Tibial nerve (tissue), 4 donors: ENCODE measurements around the gene STAB1. TPM values are rescaled to one million over a fixed set of nuclear protein-coding genes. Genes with fewer than 3 reads are reported as not detected.
A peak's percentile ranks its signal among the peaks of the same experiment; 100 is the strongest.

Experiments
- DNase-seq, 2 donors: peaks; one replicate each; pipeline ENCODE4 v3.0.0-alpha.2; 2019; ENCODE audit warnings: low spot score in 2 of 2
- H3K27ac ChIP-seq, 4 donors: fragments of 200-600 bp; sonication (generic) in 3 of 4; one replicate each; pipeline ENCODE4 v1.5.1; 2017 to 2019; ENCODE audit warnings: mild to moderate bottlenecking in 1 of 4
- H3K27me3 ChIP-seq, 2 donors: fragments of 200-600 bp; sonication (generic) in 1 of 2; one replicate each; pipeline versions ENCODE4 v1.5.1 to v1.6.0; 2017 to 2019
- H3K36me3 ChIP-seq, 3 donors: fragments of 200-600 bp; sonication (generic); one replicate each; pipeline ENCODE4 v1.5.1; 2018 to 2019
- H3K4me1 ChIP-seq, 4 donors: fragments of 200-600 bp; sonication (generic) in 3 of 4; one replicate each; pipeline ENCODE4 v1.5.1; 2017 to 2019
- H3K4me3 ChIP-seq, 4 donors: fragments of 200-600 bp; sonication (generic) in 3 of 4; one replicate each; pipeline ENCODE4 v1.5.1; 2017 to 2019; ENCODE audit warnings: mild to moderate bottlenecking in 1 of 4, moderate library complexity in 1 of 4
- H3K9me3 ChIP-seq, 4 donors: fragments of 200-600 bp; sonication (generic) in 3 of 4; one replicate each; pipeline ENCODE4 v1.5.1; 2017 to 2019
- CTCF ChIP-seq, 5 experiments: fragments of 200-600 bp in 3 of 5; fragments of 450-650 bp in 2 of 5; sonication (generic) in 3 of 5; IDR thresholded peaks; one replicate each; pipeline ENCODE4 v1.5.1; 2016 to 2019; ENCODE audit warnings: antibody characterized with exemption in 5 of 5, mild to moderate bottlenecking in 3 of 5, moderate library complexity in 2 of 5
- EP300 ChIP-seq, 2 donors: sonication (generic); formaldehyde crosslinking; IDR thresholded peaks; one replicate each; pipeline ENCODE4 v1.6.1; 2017; ENCODE audit warnings: antibody characterized with exemption in 2 of 2, mild to moderate bottlenecking in 1 of 2
- POLR2A ChIP-seq, 2 donors: fragments of 450-650 bp; IDR thresholded peaks; one replicate each; pipeline ENCODE4 v1.6.1; 2017; ENCODE audit warnings: antibody characterized with exemption in 2 of 2, mild to moderate bottlenecking in 2 of 2, moderate library complexity in 2 of 2
- WGBS, 2 donors: methylation state at CpG; one replicate each; pipeline ENCODE4 v1.1.5; 2018; 5-methylcytosine and 5-hydroxymethylcytosine counted together
- total RNA-seq, 4 donors: library from RNA; depleted of rRNA; stranded (reverse); fragments of >200 nt; gene quantifications; one replicate each; pipeline ENCODE4 v1.1.0, GENCODE V29; 2016

STAB1 gene
- total RNA-seq, 4 donors from 2014 or later, result 167 to 527 (median 264) TPM

DNA sequence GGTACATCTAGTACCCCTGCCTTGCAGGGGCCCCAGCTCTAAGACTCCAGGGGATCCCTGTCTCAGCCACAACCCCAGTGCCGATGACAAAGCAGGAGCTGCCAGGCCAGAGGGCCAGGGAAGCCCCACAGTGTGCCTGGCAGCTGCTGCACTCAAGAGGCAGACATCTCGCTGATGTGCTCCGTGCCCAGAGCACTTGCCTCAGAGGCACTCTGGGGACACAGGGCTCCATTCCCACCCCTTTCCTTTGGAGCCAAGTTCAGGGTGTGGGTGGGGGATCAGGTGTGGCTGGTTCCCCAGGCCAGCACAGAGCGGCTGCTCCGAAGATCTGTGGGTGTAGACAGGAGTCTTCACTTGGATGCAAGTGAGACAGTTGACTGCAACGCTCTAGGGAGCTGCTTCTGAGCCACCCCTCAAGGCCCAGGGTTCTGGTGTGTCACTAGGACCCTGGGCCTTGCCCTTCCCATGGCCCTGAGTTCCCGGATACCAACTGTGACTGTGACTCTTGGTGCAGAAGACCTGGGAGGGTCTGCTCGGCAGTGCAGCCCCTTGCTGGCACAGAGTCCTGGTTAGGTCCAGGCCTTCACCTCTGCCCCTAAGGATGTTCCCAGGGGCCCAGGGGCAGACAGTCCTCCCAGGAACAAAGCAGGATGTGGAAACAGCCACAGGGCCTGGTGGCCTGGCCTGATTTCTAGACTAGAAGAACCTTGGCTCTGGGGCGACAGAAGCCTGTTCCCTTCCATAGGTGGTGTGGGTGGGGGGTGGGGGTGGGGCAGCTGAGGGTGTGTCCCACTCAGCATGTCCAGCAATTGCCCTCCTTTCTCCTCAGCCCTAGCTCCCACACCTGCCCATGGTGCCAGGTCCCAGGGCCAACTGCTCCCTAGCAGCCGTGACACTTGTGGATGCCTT lies 36.0 kb downstream of the STAB1 start:
- Histone ChIP-seq H3K9me3 (no peaks in the 10 kb centered on the region), H3K4me3 (peak overlapping the region in 1 of 4 donors; percentile 89), H3K27ac (peak overlapping the region in 2 of 4 donors; percentile 79 to 89), H3K27me3 (no peaks in the 10 kb centered on the region), H3K36me3 (peaks cover 0 to 32% (median 0%) of the 10 kb centered on the region in 3 donors), H3K4me1 (peaks cover 0 to 75% (median 17%) of the 10 kb centered on the region in 4 donors)
- 73 to 83% methylated on average over 7 of the region's 10 CpGs for WGBS, 2 donors
- TF ChIP-seq CTCF (IDR thresholded peaks at IDR 0.05) (no peak), POLR2A (IDR thresholded peaks at IDR 0.05) (no peak), EP300 (IDR thresholded peaks at IDR 0.05) (no peak)
- DNase-seq, result no peak

DNA sequence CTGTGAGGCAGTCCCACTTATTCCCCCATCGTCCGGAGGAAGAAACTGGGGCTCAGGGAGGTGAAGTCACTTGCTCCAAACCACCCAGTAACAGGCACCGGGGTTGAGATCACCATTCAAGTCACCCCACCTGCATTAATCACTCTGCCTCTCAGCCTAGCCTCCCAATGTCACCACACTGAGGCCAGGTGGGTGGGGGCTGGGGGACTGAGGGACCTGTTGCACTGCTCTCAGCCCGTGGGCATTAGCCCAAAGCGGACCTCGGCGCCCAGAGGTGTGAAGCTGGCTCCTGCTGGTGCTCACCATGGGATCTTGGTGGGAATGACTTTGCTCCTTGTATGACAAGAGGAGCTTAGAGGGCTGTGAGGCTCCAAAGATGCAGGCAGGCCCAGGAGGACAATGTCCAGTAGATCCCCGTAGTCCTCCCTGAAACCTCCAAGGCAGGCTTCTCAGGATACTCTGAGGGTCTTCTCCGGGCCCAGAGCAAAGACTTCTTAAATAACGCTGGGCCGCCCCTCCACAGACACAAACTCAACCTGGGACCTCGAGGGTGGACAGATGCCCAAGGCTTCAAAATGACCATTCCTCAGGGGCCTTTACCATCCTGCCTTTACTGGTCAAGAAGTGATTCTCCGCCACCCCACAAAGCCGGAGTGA lies 36.9 kb downstream of the STAB1 start:
- peak overlapping the region in 3 of 4 donors; percentile 58 to 98 (median 89) for H3K4me3 ChIP-seq
- 76 to 82% methylated on average over 12 to 13 of the region's 14 CpGs for WGBS, 2 donors
- H3K4me1 ChIP-seq, result peaks cover 0 to 66% (median 18%) of the 10 kb centered on the region in 4 donors

DNA sequence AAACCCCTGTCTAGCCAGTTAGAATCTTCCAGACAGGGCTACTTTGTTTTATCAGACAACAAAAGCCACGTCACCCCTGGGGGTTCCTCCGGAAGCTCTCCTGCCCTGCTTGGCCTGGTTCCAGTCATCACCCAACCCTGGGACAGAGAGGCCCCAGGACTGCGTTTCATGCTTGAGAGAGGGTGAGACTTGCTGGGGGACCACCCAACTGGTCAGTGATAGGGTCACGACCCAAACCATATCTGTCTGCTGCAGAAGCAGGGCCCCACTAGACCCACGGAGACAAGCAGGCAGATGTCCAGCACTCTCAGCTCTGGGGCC lies 37.3 kb downstream of the STAB1 start:
- no peak for TF ChIP-seq EP300 (IDR thresholded peaks at IDR 0.05)
- TF ChIP-seq CTCF (IDR thresholded peaks at IDR 0.05), result no peak
- no peak for TF ChIP-seq POLR2A (IDR thresholded peaks at IDR 0.05)
- H3K4me3 ChIP-seq, result peak overlapping the region; percentile 58 to 98 (median 77)
- no peaks in the 10 kb centered on the region for H3K9me3 ChIP-seq
- DNase-seq, result no peak
- H3K27me3 ChIP-seq, result no peaks in the 10 kb centered on the region
- peak overlapping the region; percentile 55 to 89 (median 76) for H3K27ac ChIP-seq
- H3K4me1 ChIP-seq, result peaks cover 0 to 66% (median 23%) of the 10 kb centered on the region in 4 donors
- peaks cover 0 to 20% (median 0%) of the 10 kb centered on the region in 3 donors for H3K36me3 ChIP-seq
- 22 to 24% methylated on average over 5 of the region's 5 CpGs for WGBS, 2 donors

More for the DNA sequence above, 36.9 kb downstream of the STAB1 start:
- no peak for DNase-seq
- Histone ChIP-seq H3K36me3 (peaks cover 0 to 25% (median 0%) of the 10 kb centered on the region in 3 donors), H3K27me3 (no peaks in the 10 kb centered on the region), H3K9me3 (no peaks in the 10 kb centered on the region), H3K27ac (peak overlapping the region in 3 of 4 donors; percentile 73 to 89 (median 79))
- TF ChIP-seq CTCF (IDR thresholded peaks at IDR 0.05) (no peak), EP300 (IDR thresholded peaks at IDR 0.05) (no peak), POLR2A (IDR thresholded peaks at IDR 0.05) (no peak)

DNA sequence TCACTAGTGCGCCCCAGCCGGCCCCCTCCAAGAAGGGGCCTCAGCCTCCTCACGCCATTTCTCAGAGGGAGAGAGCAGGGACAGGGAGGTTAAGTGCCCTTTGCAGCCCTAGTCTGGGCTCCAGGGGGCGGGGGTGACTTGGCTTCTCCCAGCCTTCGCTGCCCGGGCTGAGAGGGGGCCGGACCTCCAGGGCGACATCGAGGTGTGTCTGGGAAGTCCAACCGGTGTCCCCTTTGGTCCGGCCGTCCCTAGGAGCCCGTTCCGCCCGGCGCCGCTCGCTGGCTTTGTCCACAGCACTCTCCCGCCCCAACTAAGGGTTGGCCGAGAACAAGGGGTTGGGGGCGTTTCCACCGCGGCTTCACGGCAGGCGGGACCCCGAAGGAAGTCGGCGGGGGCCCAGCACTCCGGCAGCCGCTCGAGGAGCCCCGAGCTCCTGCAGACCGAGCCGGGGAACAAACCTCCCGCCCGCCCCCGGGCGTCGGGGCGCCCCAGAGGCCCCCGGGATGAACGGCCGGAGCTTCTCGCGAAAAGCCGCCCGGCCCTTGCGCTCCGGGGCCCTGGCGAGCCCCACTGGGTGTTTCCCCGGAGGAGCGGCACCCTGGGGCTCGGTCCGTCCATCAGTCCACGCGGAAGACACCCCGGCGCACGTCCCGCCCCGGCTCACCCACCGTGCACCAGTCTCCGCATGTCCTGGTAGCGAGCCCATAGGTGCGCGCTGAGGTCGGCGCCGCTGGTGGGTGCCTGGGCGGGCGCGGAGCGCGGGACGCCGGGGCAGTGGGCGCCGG lies 37.9 kb downstream of the STAB1 start:
- peak overlapping the region; percentile 58 to 98 (median 77) for H3K4me3 ChIP-seq
- no peaks in the 10 kb centered on the region for H3K27me3 ChIP-seq
- no peak for TF ChIP-seq EP300 (IDR thresholded peaks at IDR 0.05)
- no peak for TF ChIP-seq CTCF (IDR thresholded peaks at IDR 0.05)
- no peak for TF ChIP-seq POLR2A (IDR thresholded peaks at IDR 0.05)
- H3K4me1 ChIP-seq, result peaks cover 0 to 70% (median 29%) of the 10 kb centered on the region in 4 donors
- no peaks in the 10 kb centered on the region for H3K9me3 ChIP-seq
- no peak for DNase-seq
- 4 to 6% methylated on average over 29 of the region's 78 CpGs for WGBS, 2 donors
- peak overlapping the region; percentile 55 to 89 (median 76) for H3K27ac ChIP-seq
- H3K36me3 ChIP-seq, result peaks cover 0 to 14% (median 0%) of the 10 kb centered on the region in 3 donors
